IPS-18a (cell line): ENCODE data around the gene VWA2.
"Not testable (repeated sequence)": the region's sequence is repeated elsewhere in the genome, so short reads cannot be mapped to it uniquely, and the experiment has no call there.

ENCODE experiments used
- H3K27ac ChIP-seq: one replicate; pipeline ENCODE4 v1.5.1; 2013; ENCODE audit warnings: low read length
- H3K27me3 ChIP-seq: one replicate; pipeline ENCODE4 v1.6.1; 2013; ENCODE audit warnings: mild to moderate bottlenecking, low read length; ENCODE audit not compliant: control insufficient read depth, insufficient read depth
- H3K36me3 ChIP-seq: one replicate; pipeline ENCODE4 v1.6.1; 2013; ENCODE audit warnings: low read depth, low read length; ENCODE audit not compliant: control insufficient read depth
- H3K4me1 ChIP-seq: one replicate; pipeline ENCODE4 v1.6.1; 2013; ENCODE audit warnings: low read depth, low read length; ENCODE audit not compliant: control insufficient read depth
- H3K4me3 ChIP-seq: one replicate; pipeline ENCODE4 v1.5.1; 2013; ENCODE audit warnings: low read length
- H3K9ac ChIP-seq: one replicate; pipeline ENCODE4 v1.6.1; 2013; ENCODE audit warnings: mild to moderate bottlenecking, low read length, moderate library complexity
- H3K9me3 ChIP-seq: one replicate; pipeline ENCODE4 v1.6.1; 2013; ENCODE audit warnings: low read depth, low read length; ENCODE audit not compliant: control insufficient read depth

VWA2 gene

DNA sequence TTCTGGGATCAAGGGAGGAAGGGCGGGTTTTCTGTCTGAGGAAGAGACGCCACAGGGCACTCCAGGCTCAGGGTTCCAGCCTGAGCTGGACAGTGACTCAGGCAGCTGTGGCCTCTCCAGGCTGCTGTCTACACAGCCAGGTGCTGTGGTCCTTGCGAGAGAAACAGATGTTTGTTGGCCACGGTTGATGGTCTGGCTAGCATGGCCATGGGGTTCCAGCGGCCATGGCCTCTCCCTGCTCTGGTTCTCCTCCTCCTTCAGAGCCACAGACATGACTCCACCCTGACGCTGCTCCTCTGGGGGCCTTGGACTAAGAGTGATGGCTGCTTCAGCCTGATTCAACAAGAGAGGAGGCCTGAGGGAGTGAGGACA lies 89.4 kb downstream of the VWA2 start:
- Histone ChIP-seq H3K27me3 (no peaks in the 10 kb centered on the region), H3K4me3 (no peak overlapping the region), H3K27ac (no peak overlapping the region), H3K36me3 (no peaks in the 10 kb centered on the region), H3K4me1 (no peaks in the 10 kb centered on the region), H3K9ac (no peak overlapping the region), H3K9me3 (no peaks in the 10 kb centered on the region)

DNA sequence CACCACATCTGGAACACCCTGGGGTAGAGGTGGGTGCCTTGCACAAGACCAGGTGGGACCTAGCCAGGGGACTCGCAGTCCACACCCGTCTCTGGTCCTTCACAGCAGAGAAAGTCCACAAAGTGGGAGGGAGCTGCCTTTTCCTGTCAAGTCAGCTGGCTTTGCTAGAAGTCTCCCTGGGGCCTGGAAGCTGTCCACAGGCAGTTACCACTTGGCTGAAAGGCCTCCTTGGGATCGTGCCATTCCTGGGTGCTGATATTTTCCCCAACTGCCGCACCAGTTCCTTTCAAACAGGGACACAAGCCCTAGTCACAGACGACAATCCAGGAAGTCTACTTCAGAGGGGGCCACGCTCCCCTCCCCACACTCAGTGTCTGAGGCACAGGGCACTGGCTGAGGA lies 89.8 kb downstream of the VWA2 start:
- Histone ChIP-seq H3K27ac (no peak overlapping the region), H3K27me3 (no peaks in the 10 kb centered on the region), H3K4me3 (no peak overlapping the region), H3K9ac (no peak overlapping the region), H3K9me3 (no peaks in the 10 kb centered on the region), H3K36me3 (no peaks in the 10 kb centered on the region), H3K4me1 (no peaks in the 10 kb centered on the region)

DNA sequence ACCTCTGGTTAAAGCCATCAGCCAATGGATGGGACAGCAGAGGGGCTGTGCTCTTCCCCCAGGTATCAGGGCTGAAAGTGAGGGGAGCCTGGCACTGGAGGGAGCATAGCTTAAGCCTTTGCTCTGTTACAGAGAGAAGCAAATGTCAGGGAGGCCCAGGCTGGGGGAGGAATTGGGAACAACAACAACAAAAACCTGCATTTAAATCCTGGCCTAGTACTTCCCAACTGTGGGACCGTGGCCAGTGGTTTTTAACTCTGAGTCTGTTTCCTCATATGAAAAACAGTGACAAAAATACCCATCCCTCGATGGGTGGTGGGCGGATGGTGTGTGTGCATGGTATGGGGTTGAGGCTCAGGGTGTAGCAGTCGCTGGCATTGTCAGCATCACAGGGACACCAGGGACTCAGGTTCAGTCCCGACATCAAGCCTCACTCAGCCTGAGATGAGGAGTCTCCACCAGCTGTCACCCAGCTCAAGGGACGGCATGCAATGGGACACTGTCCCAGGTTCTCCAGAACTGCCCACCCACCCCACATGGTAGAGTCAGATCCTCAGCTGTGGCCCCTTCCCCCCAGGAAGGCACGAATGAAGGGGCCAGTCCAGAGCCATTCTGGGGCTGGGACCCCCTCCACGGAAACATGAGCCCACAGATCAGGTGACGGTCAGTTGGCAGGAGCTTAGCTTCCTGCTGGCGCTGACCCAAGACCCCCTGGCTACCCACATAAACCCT lies 90.7 kb downstream of the VWA2 start:
- Histone ChIP-seq H3K36me3 (no peaks in the 10 kb centered on the region), H3K9ac (no peak overlapping the region), H3K4me3 (no peak overlapping the region), H3K9me3 (no peaks in the 10 kb centered on the region), H3K27me3 (no peaks in the 10 kb centered on the region), H3K27ac (no peak overlapping the region), H3K4me1 (no peaks in the 10 kb centered on the region)

DNA sequence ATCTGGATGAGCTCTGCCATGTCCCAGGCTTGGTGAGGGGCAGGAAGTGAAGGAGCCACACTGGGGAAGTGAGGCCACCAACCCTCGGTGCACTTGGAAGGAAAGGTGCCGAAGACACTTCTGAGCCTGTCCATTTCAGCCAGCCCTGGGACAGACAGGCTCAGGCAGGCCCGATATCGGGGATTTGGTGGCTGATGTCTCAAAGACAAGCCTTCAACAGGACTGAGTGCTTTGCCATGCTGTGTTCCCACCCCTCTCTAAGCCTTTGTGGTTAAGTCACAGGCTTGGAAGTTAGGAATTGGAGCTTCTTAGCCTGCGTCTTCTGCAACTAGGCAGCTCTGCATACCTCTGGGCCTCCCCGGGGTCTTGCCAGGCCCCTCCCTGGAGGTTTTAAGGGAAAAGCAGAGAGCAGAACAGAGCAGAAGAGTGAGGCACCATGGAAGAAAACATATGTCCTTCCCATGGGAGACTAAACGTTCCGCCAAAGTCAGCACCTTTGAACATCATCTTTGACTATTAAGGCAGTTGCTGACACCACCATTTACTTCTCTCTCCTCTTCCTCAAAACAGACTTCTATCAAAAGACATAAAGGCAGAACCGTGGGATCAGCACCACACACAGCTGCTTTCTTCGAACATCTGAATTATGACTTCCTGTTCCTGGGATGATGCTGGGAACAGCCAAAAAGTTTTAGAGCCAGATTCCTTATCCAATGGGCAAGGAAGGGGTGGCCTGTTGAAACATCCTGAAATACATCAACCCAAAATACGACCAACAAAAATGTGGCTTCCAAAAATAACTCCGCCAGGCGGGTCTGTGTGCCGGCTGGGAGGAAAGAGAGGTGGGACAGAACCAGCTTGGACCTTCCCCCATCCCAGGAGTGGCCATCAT lies 93.5 kb downstream of the VWA2 start:
- H3K36me3 ChIP-seq, result no peaks in the 10 kb centered on the region
- H3K9ac ChIP-seq, result no peak overlapping the region
- no peak overlapping the region for H3K4me3 ChIP-seq
- no peaks in the 10 kb centered on the region for H3K9me3 ChIP-seq
- H3K27me3 ChIP-seq, result peaks cover 6% of the 10 kb centered on the region
- H3K4me1 ChIP-seq, result peaks cover 7% of the 10 kb centered on the region
- H3K27ac ChIP-seq, result no peak overlapping the region

DNA sequence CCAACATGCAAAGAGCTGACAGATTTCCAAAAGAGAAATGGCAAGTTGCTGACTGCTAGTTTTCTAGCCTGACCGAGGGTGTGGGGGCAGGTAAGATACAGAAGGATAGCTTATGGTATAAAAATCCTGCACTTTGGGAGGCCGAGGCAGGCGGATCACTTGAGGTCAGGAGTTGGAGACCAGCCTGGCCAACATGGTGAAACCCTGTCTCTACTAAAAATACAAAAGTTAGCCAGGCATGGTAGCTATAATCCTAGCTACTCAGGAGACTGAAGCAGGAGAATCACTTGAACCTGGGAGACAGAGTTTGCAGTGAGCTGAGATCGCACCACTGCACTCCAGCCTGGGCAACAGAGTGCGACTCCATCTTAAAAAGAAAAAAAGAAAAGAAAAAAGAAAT lies 94.4 kb downstream of the VWA2 start:
- not testable (repeated sequence) for H3K9ac ChIP-seq, H3K36me3 ChIP-seq, H3K4me3 ChIP-seq, H3K9me3 ChIP-seq, H3K27me3 ChIP-seq, H3K27ac ChIP-seq
- peaks cover 16% of the 10 kb centered on the region for H3K4me1 ChIP-seq

DNA sequence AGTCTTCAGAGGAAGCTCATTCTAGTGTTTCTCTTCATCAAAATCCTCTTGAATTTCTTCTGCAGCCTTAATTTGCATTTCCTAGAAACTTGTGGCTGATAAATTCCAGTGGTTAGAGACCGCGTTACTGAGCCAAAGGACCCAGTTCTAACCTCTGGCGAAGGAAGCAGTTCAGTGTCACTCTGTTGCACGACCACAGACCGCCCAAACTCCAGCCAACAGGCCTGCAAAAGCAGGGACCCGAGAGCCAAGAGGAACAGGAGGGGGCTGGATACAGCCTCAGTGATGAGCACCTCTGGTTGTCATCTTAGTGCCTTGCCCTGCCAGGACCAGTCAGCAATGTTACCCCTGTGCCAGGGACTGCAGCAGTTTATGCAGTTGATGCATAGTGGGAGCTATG lies 95.2 kb downstream of the VWA2 start:
- H3K27me3 ChIP-seq, result peaks cover 6% of the 10 kb centered on the region
- no peak overlapping the region for H3K9ac ChIP-seq
- H3K4me3 ChIP-seq, result no peak overlapping the region
- H3K36me3 ChIP-seq, result no peaks in the 10 kb centered on the region
- no peaks in the 10 kb centered on the region for H3K9me3 ChIP-seq
- H3K4me1 ChIP-seq, result peaks cover 17% of the 10 kb centered on the region
- H3K27ac ChIP-seq, result no peak overlapping the region

DNA sequence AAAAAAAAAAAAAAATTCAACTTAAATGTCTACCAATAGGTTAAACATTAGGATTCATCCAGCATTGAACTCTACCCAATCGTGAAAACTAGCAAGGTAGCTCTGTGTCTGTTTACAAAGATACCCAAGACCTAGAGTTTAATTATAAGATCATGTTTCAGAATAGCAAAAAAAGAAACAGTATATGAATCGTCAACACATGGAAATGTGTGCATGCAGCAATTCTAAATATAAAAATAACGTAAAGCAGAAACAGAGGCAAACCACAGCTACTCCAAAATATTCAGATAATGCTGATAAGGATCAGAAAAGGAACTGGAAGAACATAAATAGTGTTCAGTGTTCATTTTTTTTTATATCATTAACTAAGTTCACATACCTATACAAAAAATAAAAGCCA lies 96.6 kb downstream of the VWA2 start:
- Histone ChIP-seq H3K4me1 (peaks cover 17% of the 10 kb centered on the region), H3K9me3 (no peaks in the 10 kb centered on the region), H3K9ac (no peak overlapping the region), H3K36me3 (no peaks in the 10 kb centered on the region), H3K27me3 (peaks cover 6% of the 10 kb centered on the region), H3K27ac (no peak overlapping the region), H3K4me3 (no peak overlapping the region)

DNA sequence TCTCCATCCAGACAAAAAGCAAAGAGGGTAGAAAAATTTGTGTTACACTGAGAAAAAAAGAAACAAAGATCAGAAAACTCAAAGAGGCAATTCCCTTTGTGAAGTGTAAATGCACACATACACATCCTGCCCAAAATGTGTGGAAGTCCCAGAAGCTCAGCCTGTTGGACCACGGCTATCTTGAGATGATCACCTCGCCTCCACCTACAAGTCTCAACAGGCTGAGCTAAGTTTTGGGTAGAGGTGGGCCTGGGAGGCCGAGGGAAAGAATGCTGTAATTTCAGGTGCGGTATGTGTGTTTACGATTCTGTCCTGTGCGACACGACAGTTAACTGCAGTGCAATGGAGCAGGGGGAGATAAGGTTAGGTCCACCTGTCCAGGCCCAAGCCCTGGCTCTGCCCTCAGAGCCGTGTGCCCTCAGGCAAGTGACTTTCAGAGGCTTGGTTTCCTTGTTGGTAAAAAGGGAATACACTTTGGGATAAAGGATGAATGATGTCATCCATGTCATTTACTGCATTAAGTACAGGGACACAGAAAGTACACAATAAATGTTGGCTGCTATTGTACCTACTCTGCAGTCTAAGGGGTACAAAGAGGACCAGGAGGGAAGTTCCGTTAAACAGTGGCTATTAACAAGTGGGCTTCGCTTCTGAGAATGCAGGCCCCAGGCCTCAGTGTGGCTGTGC lies 97.9 kb downstream of the VWA2 start:
- peaks cover 17% of the 10 kb centered on the region for H3K4me1 ChIP-seq
- H3K9me3 ChIP-seq, result no peaks in the 10 kb centered on the region
- peaks cover 6% of the 10 kb centered on the region for H3K27me3 ChIP-seq
- no peak overlapping the region for H3K4me3 ChIP-seq
- no peaks in the 10 kb centered on the region for H3K36me3 ChIP-seq
- H3K9ac ChIP-seq, result no peak overlapping the region
- no peak overlapping the region for H3K27ac ChIP-seq

DNA sequence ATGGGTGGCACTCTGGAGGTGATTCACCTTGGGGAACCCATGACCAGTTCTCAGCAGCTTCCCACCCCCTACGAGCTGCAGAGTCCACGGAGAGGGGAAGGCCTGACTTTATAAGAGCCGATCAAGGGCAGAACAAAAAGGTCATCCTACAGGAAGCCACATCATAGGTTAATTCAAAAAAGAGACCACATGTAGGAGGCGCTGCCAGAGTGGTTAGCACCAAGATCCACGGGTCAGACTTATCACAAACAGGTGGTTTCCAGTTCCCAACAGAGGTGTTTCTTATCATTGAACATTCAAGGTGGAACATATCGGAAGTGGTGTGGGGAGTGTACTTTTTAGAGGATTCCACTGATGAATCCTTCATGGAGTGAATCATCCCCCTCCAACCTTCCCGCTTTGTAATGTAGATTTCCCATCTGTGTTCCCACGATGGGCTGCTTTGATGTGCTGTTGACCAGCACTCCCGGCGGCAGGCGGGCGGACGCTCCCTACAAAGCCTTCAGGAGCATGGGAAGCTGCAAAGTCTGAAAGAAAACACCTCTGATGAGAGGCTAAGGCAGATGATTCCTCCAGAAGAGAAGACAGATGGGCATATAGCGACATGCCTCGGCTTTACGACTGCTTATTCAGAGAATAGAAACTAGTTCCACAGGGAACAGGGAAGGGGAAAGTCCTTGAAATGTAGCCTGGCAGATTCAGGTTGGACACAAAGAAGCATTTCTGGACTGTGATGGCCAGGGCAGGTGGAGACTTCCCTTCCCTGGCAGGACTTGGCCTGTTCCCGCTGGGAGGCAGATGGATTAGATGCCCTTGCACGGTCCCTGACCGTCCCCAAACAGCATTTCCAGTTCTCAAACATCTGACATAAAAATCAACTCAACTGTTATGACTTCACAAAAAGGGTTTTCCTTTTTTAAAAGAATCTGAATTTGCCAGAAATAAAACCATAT lies 98.7 kb downstream of the VWA2 start:
- H3K27ac ChIP-seq, result no peak overlapping the region

DNA sequence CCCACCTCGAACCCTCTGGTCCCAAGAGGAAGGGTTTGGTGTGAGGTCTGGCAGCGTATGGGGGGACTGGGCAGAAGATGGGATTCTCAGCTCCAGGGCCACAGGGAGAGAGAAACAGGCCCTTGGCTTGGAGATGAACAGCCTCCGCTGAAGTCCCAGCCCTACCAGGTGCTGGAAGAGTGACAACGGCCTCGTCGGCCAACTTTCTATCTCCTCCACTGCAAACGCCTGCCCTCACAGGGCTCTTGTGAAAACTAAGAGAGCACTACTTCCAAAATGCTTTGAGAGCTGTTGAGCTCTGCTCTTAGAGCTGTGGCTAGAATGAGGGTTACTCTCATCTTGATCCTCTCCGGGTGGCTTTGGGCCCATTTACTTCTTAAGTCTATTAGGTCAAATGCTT lies 101.8 kb downstream of the VWA2 start:
- no peak overlapping the region for H3K4me3 ChIP-seq
- no peaks in the 10 kb centered on the region for H3K9me3 ChIP-seq
- H3K36me3 ChIP-seq, result no peaks in the 10 kb centered on the region
- H3K9ac ChIP-seq, result no peak overlapping the region
- H3K4me1 ChIP-seq, result peaks cover 17% of the 10 kb centered on the region
- no peak overlapping the region for H3K27ac ChIP-seq
- H3K27me3 ChIP-seq, result peaks cover 6% of the 10 kb centered on the region

More for the DNA sequence above, 98.7 kb downstream of the VWA2 start:
- Histone ChIP-seq H3K36me3 (no peaks in the 10 kb centered on the region), H3K4me1 (peaks cover 17% of the 10 kb centered on the region), H3K9ac (no peak overlapping the region), H3K27me3 (peaks cover 6% of the 10 kb centered on the region), H3K9me3 (no peaks in the 10 kb centered on the region), H3K4me3 (no peak overlapping the region)
